GM12878 (cell line): Measurements from ENCODE around the gene RIMS3. TPM values are rescaled to one million over a fixed set of nuclear protein-coding genes. Genes with fewer than 3 reads are reported as not detected.

Experiments
- ASH2L ChIP-seq: fragments of 300-600, 200-600 bp; sonication (generic); IDR thresholded peaks from 2 replicates; pipeline ENCODE4 v1.6.1; 2017; ENCODE audit warnings: low read depth, mild to moderate bottlenecking, borderline replicate concordance
- BCL11A ChIP-seq: IDR thresholded peaks from 2 replicates; pipeline ENCODE4 v1.6.1; 2011; ENCODE audit warnings: low read depth, low read length
- CHD4 ChIP-seq: fragments of 200-600 bp; sonication (generic); IDR thresholded peaks from 2 replicates; pipeline ENCODE4 v1.6.1; 2016; ENCODE audit warnings: mild to moderate bottlenecking
- EGR1 ChIP-seq, 2 experiments: IDR thresholded peaks; 1 replicate in 1 of 2; 2 replicates in 1 of 2; pipeline ENCODE4 v1.6.1; 2011 to 2012; ENCODE audit warnings: low read depth in 2 of 2, low read length in 2 of 2, borderline replicate concordance in 1 of 2, mild to moderate bottlenecking in 1 of 2, moderate library complexity in 1 of 2
- EZH2 ChIP-seq: IDR thresholded peaks from 2 replicates; pipeline ENCODE4 v1.6.1; 2012; ENCODE audit warnings: low read depth, mild to moderate bottlenecking, control low read depth, inconsistent platforms, low read length, borderline replicate concordance; ENCODE audit not compliant: control insufficient read depth
- HDGF ChIP-seq: fragments of 450-650 bp; IDR thresholded peaks from 2 replicates; pipeline ENCODE4 v1.6.1; 2016; ENCODE audit warnings: antibody characterized with exemption
- JUND ChIP-seq: IDR thresholded peaks from 2 replicates; pipeline ENCODE4 v1.6.1; 2012; ENCODE audit warnings: low read depth, mild to moderate bottlenecking, low read length, improper control_type of control experiment, moderate library complexity
- KLF5 ChIP-seq: fragments of 450-650 bp; IDR thresholded peaks from 2 replicates; pipeline ENCODE4 v1.6.1; 2014; ENCODE audit warnings: mild to moderate bottlenecking; ENCODE audit not compliant: partially characterized antibody
- MTA3 ChIP-seq: IDR thresholded peaks from 2 replicates; pipeline ENCODE4 v1.6.1; 2012; ENCODE audit warnings: low read length, inconsistent platforms, borderline replicate concordance
- NFXL1 ChIP-seq: fragments of 450-650 bp; IDR thresholded peaks from 2 replicates; pipeline ENCODE4 v1.6.1; 2017; ENCODE audit warnings: antibody characterized with exemption, mild to moderate bottlenecking, borderline replicate concordance
- NFYB ChIP-seq: IDR thresholded peaks from 2 replicates; pipeline ENCODE4 v1.6.1; 2011; ENCODE audit warnings: low read depth, mild to moderate bottlenecking, low read length, improper control_type of control experiment, moderate library complexity; ENCODE audit not compliant: insufficient read depth
- NR2C1 ChIP-seq: fragments of 450-650 bp; IDR thresholded peaks from 2 replicates; pipeline ENCODE4 v1.6.1; 2017; ENCODE audit warnings: antibody characterized with exemption, mild to moderate bottlenecking, moderate library complexity
- RFX5 ChIP-seq: IDR thresholded peaks from 2 replicates; pipeline ENCODE4 v1.6.1; 2011; ENCODE audit warnings: low read depth, low read length, improper control_type of control experiment
- SIN3A ChIP-seq: IDR thresholded peaks from 2 replicates; pipeline ENCODE4 v1.6.1; 2012; ENCODE audit warnings: low read depth, low read length, improper control_type of control experiment
- SMARCA5 ChIP-seq: fragments of 450-650 bp; IDR thresholded peaks from 2 replicates; pipeline ENCODE4 v1.6.1; 2017; ENCODE audit warnings: mild to moderate bottlenecking
- SREBF1 ChIP-seq: IDR thresholded peaks from 2 replicates; pipeline ENCODE4 v1.6.1; 2012; ENCODE audit warnings: mild to moderate bottlenecking, low read length
- STAT1 ChIP-seq: fragments of 450-650 bp; conservative IDR thresholded peaks from 2 replicates; pipeline ENCODE4 v1.6.1; 2014; ENCODE audit warnings: antibody characterized with exemption, mild to moderate bottlenecking
- polyA plus RNA-seq, 11 experiments: library from polyadenylated mRNA; depleted of rRNA in 4 of 11; unstranded in 6 of 11; stranded (reverse) in 5 of 11; fragments of >200 nt; fragmentation: Nextera tagmentation in 4 of 11; fragmentation: Illumina TruSeq in 1 of 11; extraction: Ambion mirVana in 4 of 11; extraction: Trizol in 1 of 11; gene quantifications; 1 replicate in 1 of 11; 2 replicates in 10 of 11; pipeline versions ENCODE4 v1.2.1 to v1.2.3, GENCODE V29; 2011 to 2016; ENCODE audit warnings: inconsistent platforms in 2 of 11, missing spikeins in 2 of 11, low read depth in 1 of 11
- total RNA-seq, 4 experiments: library from RNA; depleted of rRNA in 3 of 4; stranded (reverse); fragments of >200 nt in 3 of 4; fragmentation: Illumina TruSeq in 1 of 4; extraction: Trizol in 1 of 4; gene quantifications; 2 replicates each; pipeline versions ENCODE4 v1.2.1 to v1.2.3, GENCODE V29; 2013 to 2021
- TF ChIP-seq, protein P1 (sequence below): IDR thresholded peaks from 2 replicates; pipeline ENCODE4 v1.6.1; 2012; ENCODE audit warnings: mild to moderate bottlenecking, low read depth, low read length
- TF ChIP-seq, protein P2 (sequence below): IDR thresholded peaks from 2 replicates; pipeline ENCODE4 v1.6.1; 2012; ENCODE audit warnings: low read depth, low read length, improper control_type of control experiment
- TF ChIP-seq, protein P3 (sequence below): IDR thresholded peaks from 2 replicates; pipeline ENCODE4 v1.6.1; 2012; ENCODE audit warnings: low read depth, low read length, improper control_type of control experiment
- TF ChIP-seq, protein P4 (sequence below): fragments of 450-650 bp; IDR thresholded peaks from 2 replicates; pipeline ENCODE4 v1.6.1; 2017; ENCODE audit warnings: mild to moderate bottlenecking, moderate library complexity

The RIMS3 gene
- total and polyA plus RNA-seq, 10 of the 15 experiments (the other 5 are each of a cell fraction or from before 2014, with no cell fraction given): 0.02 to 4.7 (median 0.39) TPM

DNA sequence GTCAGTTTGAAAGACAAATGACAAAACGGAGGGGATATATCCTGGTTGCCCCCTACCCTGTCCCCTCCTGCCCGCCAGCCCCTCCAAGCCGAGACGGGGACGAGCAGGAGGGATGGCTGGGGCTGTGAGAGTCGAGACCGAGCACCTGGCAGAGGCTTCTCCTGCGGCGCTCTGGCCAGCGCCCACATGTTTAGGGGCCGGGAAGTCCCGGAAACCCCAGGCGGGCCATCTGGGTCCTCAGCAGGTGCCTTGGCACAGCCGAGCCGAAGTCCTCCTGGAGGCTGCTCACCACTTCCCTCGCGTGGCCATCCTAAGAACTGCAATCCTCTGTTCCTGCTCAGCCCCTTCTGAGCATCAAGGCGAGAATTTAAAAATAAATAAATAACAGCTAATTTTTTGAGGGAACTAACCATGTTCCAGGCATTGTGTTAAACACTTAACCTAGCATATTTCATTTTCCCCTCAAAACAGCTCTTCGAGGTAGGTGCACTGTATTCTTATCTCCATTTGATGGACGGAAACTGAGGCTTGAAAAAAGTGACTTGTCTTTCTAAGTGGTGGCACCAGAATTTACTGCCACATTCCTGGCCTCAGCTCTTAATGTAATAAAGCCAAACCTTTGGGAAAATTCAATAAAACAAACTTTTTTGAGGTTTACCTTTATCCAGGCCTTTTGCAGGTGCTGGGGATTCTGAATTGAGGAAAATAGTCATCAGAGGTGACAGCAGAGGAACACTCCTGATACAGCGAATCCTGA lies 3.5 kb upstream of the RIMS3 start (continued):
- TF ChIP-seq, protein P1, sequence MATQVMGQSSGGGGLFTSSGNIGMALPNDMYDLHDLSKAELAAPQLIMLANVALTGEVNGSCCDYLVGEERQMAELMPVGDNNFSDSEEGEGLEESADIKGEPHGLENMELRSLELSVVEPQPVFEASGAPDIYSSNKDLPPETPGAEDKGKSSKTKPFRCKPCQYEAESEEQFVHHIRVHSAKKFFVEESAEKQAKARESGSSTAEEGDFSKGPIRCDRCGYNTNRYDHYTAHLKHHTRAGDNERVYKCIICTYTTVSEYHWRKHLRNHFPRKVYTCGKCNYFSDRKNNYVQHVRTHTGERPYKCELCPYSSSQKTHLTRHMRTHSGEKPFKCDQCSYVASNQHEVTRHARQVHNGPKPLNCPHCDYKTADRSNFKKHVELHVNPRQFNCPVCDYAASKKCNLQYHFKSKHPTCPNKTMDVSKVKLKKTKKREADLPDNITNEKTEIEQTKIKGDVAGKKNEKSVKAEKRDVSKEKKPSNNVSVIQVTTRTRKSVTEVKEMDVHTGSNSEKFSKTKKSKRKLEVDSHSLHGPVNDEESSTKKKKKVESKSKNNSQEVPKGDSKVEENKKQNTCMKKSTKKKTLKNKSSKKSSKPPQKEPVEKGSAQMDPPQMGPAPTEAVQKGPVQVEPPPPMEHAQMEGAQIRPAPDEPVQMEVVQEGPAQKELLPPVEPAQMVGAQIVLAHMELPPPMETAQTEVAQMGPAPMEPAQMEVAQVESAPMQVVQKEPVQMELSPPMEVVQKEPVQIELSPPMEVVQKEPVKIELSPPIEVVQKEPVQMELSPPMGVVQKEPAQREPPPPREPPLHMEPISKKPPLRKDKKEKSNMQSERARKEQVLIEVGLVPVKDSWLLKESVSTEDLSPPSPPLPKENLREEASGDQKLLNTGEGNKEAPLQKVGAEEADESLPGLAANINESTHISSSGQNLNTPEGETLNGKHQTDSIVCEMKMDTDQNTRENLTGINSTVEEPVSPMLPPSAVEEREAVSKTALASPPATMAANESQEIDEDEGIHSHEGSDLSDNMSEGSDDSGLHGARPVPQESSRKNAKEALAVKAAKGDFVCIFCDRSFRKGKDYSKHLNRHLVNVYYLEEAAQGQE: no peak
- no peak for TF ChIP-seq NFYB
- TF ChIP-seq JUND: no peak
- TF ChIP-seq, protein P2, sequence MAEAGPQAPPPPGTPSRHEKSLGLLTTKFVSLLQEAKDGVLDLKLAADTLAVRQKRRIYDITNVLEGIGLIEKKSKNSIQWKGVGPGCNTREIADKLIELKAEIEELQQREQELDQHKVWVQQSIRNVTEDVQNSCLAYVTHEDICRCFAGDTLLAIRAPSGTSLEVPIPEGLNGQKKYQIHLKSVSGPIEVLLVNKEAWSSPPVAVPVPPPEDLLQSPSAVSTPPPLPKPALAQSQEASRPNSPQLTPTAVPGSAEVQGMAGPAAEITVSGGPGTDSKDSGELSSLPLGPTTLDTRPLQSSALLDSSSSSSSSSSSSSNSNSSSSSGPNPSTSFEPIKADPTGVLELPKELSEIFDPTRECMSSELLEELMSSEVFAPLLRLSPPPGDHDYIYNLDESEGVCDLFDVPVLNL: no peak
- TF ChIP-seq EGR1 (IDR thresholded peaks at IDR 0.05; ENCODE audit: borderline replicate concordance in 1 of 2, low read depth in 2 of 2, low read length in 2 of 2): peak in 1 of 2 experiments; percentile 16; a peak in 1 of 3 replicates
- TF ChIP-seq, protein P3, sequence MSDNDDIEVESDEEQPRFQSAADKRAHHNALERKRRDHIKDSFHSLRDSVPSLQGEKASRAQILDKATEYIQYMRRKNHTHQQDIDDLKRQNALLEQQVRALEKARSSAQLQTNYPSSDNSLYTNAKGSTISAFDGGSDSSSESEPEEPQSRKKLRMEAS: peak; percentile 19; the same call in 1 of the 2 replicates
- TF ChIP-seq MTA3: no peak
- 0 out of 2 replicates have a peak, but pooled peaks have one; percentile 67 for TF ChIP-seq SMARCA5
- no peak for TF ChIP-seq SREBF1
- 0 out of 2 replicates have a peak, but pooled peaks have one; percentile 29 for TF ChIP-seq STAT1
- TF ChIP-seq, protein P4, sequence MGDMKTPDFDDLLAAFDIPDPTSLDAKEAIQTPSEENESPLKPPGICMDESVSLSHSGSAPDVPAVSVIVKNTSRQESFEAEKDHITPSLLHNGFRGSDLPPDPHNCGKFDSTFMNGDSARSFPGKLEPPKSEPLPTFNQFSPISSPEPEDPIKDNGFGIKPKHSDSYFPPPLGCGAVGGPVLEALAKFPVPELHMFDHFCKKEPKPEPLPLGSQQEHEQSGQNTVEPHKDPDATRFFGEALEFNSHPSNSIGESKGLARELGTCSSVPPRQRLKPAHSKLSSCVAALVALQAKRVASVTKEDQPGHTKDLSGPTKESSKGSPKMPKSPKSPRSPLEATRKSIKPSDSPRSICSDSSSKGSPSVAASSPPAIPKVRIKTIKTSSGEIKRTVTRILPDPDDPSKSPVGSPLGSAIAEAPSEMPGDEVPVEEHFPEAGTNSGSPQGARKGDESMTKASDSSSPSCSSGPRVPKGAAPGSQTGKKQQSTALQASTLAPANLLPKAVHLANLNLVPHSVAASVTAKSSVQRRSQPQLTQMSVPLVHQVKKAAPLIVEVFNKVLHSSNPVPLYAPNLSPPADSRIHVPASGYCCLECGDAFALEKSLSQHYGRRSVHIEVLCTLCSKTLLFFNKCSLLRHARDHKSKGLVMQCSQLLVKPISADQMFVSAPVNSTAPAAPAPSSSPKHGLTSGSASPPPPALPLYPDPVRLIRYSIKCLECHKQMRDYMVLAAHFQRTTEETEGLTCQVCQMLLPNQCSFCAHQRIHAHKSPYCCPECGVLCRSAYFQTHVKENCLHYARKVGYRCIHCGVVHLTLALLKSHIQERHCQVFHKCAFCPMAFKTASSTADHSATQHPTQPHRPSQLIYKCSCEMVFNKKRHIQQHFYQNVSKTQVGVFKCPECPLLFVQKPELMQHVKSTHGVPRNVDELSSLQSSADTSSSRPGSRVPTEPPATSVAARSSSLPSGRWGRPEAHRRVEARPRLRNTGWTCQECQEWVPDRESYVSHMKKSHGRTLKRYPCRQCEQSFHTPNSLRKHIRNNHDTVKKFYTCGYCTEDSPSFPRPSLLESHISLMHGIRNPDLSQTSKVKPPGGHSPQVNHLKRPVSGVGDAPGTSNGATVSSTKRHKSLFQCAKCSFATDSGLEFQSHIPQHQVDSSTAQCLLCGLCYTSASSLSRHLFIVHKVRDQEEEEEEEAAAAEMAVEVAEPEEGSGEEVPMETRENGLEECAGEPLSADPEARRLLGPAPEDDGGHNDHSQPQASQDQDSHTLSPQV: 0 out of 2 replicates have a peak, but pooled peaks have one; percentile 16
- no peak for TF ChIP-seq RFX5
- no peak for TF ChIP-seq SIN3A
- TF ChIP-seq ASH2L: no peak
- TF ChIP-seq NR2C1: no peak
- TF ChIP-seq HDGF: no peak
- TF ChIP-seq KLF5: no peak
- no peak for TF ChIP-seq EZH2
- no peak for TF ChIP-seq BCL11A
- TF ChIP-seq NFXL1: no peak
- TF ChIP-seq CHD4: no peak
